NOMO-1 (cell line): ENCODE results near the gene STPG3.
"Not testable (repeated sequence)": the region's sequence is repeated elsewhere in the genome, so short reads cannot be mapped to it uniquely, and the experiment has no call there.

Experiments used
- DNase-seq, 2 experiments: peaks; one replicate each; lab custom pipeline; 2025; ENCODE audit not compliant: unreplicated experiment in 2 of 2; lab: John Stamatoyannopoulos, UW

The STPG3 gene

GRCh38 chr9:137244486-137245449 lies 6.3 kb upstream of the STPG3 start:
- no peak for DNase-seq

- no peak for DNase-seq
Measured at GRCh38 chr9:137245450-137246421, 5.3 kb upstream of the STPG3 start.

GRCh38 chr9:137247135-137247915 lies 3.8 kb upstream of the STPG3 start:
- no peak for DNase-seq

GRCh38 chr9:137247916-137248175 lies 3.2 kb upstream of the STPG3 start:
- DNase-seq: no peak

GRCh38 chr9:137250329-137251193 lies 525 bp upstream of the STPG3 start:
- DNase-seq: no peak

GRCh38 chr9:137251490-137252268 lies 593 bp downstream of the STPG3 start:
- DNase-seq: no peak

- DNase-seq: no peak
Measured at GRCh38 chr9:137252555-137253506, 1.7 kb downstream of the STPG3 start.

- DNase-seq: peak in 1 of 2 experiments; percentile 20
Measured at GRCh38 chr9:137253717-137254623, 2.9 kb downstream of the STPG3 start.

- DNase-seq: peak; percentile 79 to 98
Measured at GRCh38 chr9:137254624-137255447, 3.8 kb downstream of the STPG3 start, which contains the start of gene NELFB. Gene NELFB (plus strand): TSS chr9:137255327.

GRCh38 chr9:137255448-137256114 lies 4.5 kb downstream of the STPG3 start:
- no peak for DNase-seq

GRCh38 chr9:137256362-137256761 lies 5.3 kb downstream of the STPG3 start:
- DNase-seq: no peak

- DNase-seq: no peak
Measured at GRCh38 chr9:137256856-137257255, 5.8 kb downstream of the STPG3 start.

- not testable (repeated sequence) for DNase-seq
Measured at GRCh38 chr9:137262173-137262908, 11.3 kb downstream of the STPG3 start.

- DNase-seq: no peak
Measured at GRCh38 chr9:137262909-137263285, 11.8 kb downstream of the STPG3 start.

- no peak for DNase-seq
Measured at GRCh38 chr9:137263506-137263905, 12.4 kb downstream of the STPG3 start.
